Measurements from ENCODE around the gene LRIT1. TPM values are rescaled to one million over a fixed set of nuclear protein-coding genes. Genes with fewer than 3 reads are reported as not detected.

The LRIT1 gene
- polyA plus RNA-seq, 1 donor (not counting 4 experiments of a cell fraction or from before 2014, with no cell fraction given), result not detected

- dilution Hi-C loops (cut with MboI; ENCODE audit: extremely low pct_ligation_motif_present, low sequenced_read_pairs), result no loop called here
- no peak overlapping the region for H3K4me2 ChIP-seq (ENCODE audit: control insufficient read depth, extremely low read depth, insufficient read depth, low read depth, low read length)
- no peak for DNase-seq (ENCODE audit: low read depth, low spot score)
- FAIRE-seq, result no peak
- no peak for TF ChIP-seq CTCF (optimal IDR thresholded peaks at IDR 0.05 in 1 of 3, IDR thresholded peaks at IDR 0.05 in 1 of 3, conservative IDR thresholded peaks at IDR 0.05 in 1 of 3; ENCODE audit: extremely low read depth in 1 of 3, insufficient read depth in 2 of 3, low read length in 3 of 3)
- TF ChIP-seq EZH2 (IDR thresholded peaks at IDR 0.05; ENCODE audit: low read length), result no peak
- H4K20me1 ChIP-seq (ENCODE audit: control insufficient read depth, extremely low read depth, insufficient read depth, low read length), result no peaks in the 10 kb centered on the region
- H3K4me3 ChIP-seq (ENCODE audit: control insufficient read depth in 2 of 3, extremely low read depth in 1 of 3, insufficient read depth in 2 of 3, low read depth in 1 of 3, low read length in 3 of 3), result no peak overlapping the region
- no peak overlapping the region for H3K27ac ChIP-seq (ENCODE audit: control insufficient read depth, insufficient read depth, low read length)
- H2AFZ ChIP-seq (ENCODE audit: control insufficient read depth, low read length), result no peak overlapping the region
- no peaks in the 10 kb centered on the region for H3K9me3 ChIP-seq (ENCODE audit: control insufficient read depth, low read depth, low read length)
- H3K9me1 ChIP-seq (ENCODE audit: control insufficient read depth, extremely low read depth, insufficient read depth, low read length), result no peaks in the 10 kb centered on the region
- H3K36me3 ChIP-seq (ENCODE audit: control insufficient read depth in 2 of 2, extremely low read depth in 1 of 2, insufficient read depth in 2 of 2, low read length in 2 of 2), result no peaks in the 10 kb centered on the region
- H3K4me1 ChIP-seq (ENCODE audit: control insufficient read depth, extremely low read depth, insufficient read depth, low read length), result peaks cover 13% of the 10 kb centered on the region
- peaks cover 55% of the 10 kb centered on the region for H3K27me3 ChIP-seq (ENCODE audit: control insufficient read depth, extremely low read depth, insufficient read depth, low read length)
- no peaks in the 10 kb centered on the region for H3K79me2 ChIP-seq (ENCODE audit: control insufficient read depth, insufficient read depth, low read length)
- no peak overlapping the region for H3K9ac ChIP-seq (ENCODE audit: control insufficient read depth, extremely low read depth, insufficient read depth, low read length)
These were observed 45.3 kb downstream of the LRIT1 start for GRCh38 chr10:84196083-84196482.

DNA sequence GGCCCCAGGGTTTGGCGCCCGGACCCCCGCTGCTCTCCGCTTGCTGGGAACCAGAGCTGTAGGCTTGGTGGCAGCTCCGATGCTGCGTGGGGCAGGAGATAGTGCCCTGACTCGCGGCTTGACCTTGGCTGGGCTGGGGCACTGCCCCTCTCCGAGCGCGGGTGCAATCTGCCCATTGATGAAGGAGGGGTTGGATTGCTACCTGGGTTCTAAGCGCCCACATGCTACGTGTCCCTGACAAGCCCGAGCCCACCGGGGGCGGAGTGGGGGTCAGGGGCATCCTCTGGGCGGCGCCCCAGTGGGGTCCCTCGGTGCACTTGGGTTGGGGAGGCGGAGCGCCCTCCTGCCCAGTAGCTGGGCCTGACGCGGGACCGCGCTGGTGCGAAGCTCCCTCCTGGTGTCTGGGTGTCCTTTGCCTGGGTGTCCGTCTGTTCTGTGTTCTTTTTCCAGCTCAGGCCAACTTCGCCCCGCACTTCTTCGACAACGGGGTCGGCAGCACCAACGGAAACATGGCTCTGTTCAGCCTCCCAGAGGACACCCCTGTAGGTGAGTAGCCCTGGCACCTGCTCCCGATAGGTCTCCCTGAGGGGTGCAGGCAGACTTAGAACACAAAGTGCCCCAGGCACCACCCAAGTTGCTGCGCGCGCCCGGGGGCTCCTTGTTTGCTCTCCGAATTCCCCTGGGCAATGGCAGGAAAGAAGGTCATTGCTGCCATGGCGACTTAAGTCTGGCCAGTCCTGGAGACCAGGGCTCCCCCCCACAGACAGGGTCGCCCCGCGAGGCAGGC, 46.1 kb downstream of the LRIT1 start:
- Histone ChIP-seq H3K9ac (ENCODE audit: control insufficient read depth, extremely low read depth, insufficient read depth, low read length) (no peak overlapping the region), H3K9me1 (ENCODE audit: control insufficient read depth, extremely low read depth, insufficient read depth, low read length) (no peaks in the 10 kb centered on the region), H3K27me3 (ENCODE audit: control insufficient read depth, extremely low read depth, insufficient read depth, low read length) (peaks cover 52% of the 10 kb centered on the region), H3K9me3 (ENCODE audit: control insufficient read depth, low read depth, low read length) (no peaks in the 10 kb centered on the region), H3K4me1 (ENCODE audit: control insufficient read depth, extremely low read depth, insufficient read depth, low read length) (peaks cover 14% of the 10 kb centered on the region), H3K36me3 (ENCODE audit: control insufficient read depth in 2 of 2, extremely low read depth in 1 of 2, insufficient read depth in 2 of 2, low read length in 2 of 2) (no peaks in the 10 kb centered on the region), H3K4me3 (ENCODE audit: control insufficient read depth in 2 of 3, extremely low read depth in 1 of 3, insufficient read depth in 2 of 3, low read depth in 1 of 3, low read length in 3 of 3) (peak overlapping the region; percentile 28 to 60 (median 45)), H3K4me2 (ENCODE audit: control insufficient read depth, extremely low read depth, insufficient read depth, low read depth, low read length) (peak overlapping the region; percentile 76), H4K20me1 (ENCODE audit: control insufficient read depth, extremely low read depth, insufficient read depth, low read length) (no peaks in the 10 kb centered on the region), H3K79me2 (ENCODE audit: control insufficient read depth, insufficient read depth, low read length) (no peaks in the 10 kb centered on the region), H3K27ac (ENCODE audit: control insufficient read depth, insufficient read depth, low read length) (no peak overlapping the region), H2AFZ (ENCODE audit: control insufficient read depth, low read length) (no peak overlapping the region)
- TF ChIP-seq CTCF (optimal IDR thresholded peaks at IDR 0.05 in 1 of 3, IDR thresholded peaks at IDR 0.05 in 1 of 3, conservative IDR thresholded peaks at IDR 0.05 in 1 of 3; ENCODE audit: extremely low read depth in 1 of 3, insufficient read depth in 2 of 3, low read length in 3 of 3), result no peak
- peak; percentile 94 for TF ChIP-seq EZH2 (IDR thresholded peaks at IDR 0.05; ENCODE audit: low read length)
- no peak for DNase-seq (ENCODE audit: low read depth, low spot score)
- FAIRE-seq, result no peak
- dilution Hi-C loops (cut with MboI; ENCODE audit: extremely low pct_ligation_motif_present, low sequenced_read_pairs), result no loop called here
